IPS-20b (cell line): ENCODE measurements around the gene ZSCAN31.

ENCODE experiments used
- H3K27ac ChIP-seq: one replicate; pipeline ENCODE4 v1.5.1; 2013; ENCODE audit warnings: low read length
- H3K27me3 ChIP-seq: 2 replicates; pipeline ENCODE4 v1.6.1; 2013; ENCODE audit warnings: mild to moderate bottlenecking, low read length, inconsistent platforms; ENCODE audit not compliant: insufficient read depth
- H3K36me3 ChIP-seq: 2 replicates; pipeline ENCODE4 v1.6.1; 2013; ENCODE audit warnings: low read depth, mild to moderate bottlenecking, inconsistent platforms, low read length, moderate library complexity; ENCODE audit not compliant: insufficient read depth
- H3K4me1 ChIP-seq: 2 replicates; pipeline ENCODE4 v1.6.1; 2013; ENCODE audit warnings: mild to moderate bottlenecking, control low read depth, inconsistent platforms, low read length, moderate library complexity; ENCODE audit not compliant: insufficient read depth
- H3K4me3 ChIP-seq: 2 replicates; pipeline ENCODE4 v1.5.1; 2013; ENCODE audit warnings: mild to moderate bottlenecking, low read length, inconsistent platforms
- H3K9ac ChIP-seq: 2 replicates; pipeline ENCODE4 v1.6.1; 2013; ENCODE audit warnings: low read depth, mild to moderate bottlenecking, inconsistent platforms, low read length, moderate library complexity
- H3K9me3 ChIP-seq: 2 replicates; pipeline ENCODE4 v1.6.1; 2013; ENCODE audit warnings: mild to moderate bottlenecking, low read depth, low read length, inconsistent platforms; ENCODE audit not compliant: insufficient read depth

The ZSCAN31 gene

DNA sequence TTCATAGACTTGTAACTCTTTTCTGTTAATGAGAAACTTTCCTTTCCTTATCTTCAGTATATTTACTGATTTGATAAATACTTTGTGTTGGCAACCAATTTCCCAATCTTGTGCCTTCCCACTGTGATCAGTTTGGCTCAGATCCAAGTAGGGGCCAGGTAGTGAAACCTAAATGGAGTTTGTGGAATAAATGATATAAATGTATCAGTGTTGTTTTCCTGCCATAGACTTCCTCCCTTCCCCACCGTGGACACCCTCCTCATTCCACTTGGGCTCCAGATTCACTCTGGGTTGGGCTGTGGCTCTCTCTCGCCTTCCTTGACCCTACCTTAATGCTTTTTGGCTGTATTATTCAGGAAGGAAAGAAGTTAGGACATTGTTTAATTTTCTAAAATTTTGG is 15.1 kb upstream of the ZSCAN31 start:
- H3K9ac ChIP-seq, result peak overlapping the region; percentile 87; the same call in 1 of the 2 replicates
- H3K4me1 ChIP-seq, result no peaks in the 10 kb centered on the region; the same call in 1 of the 2 replicates
- no peaks in the 10 kb centered on the region; the same call in 1 of the 2 replicates for H3K9me3 ChIP-seq
- no peaks in the 10 kb centered on the region for H3K36me3 ChIP-seq
- H3K4me3 ChIP-seq, result peak overlapping the region; percentile 84
- H3K27ac ChIP-seq, result no peak overlapping the region
- H3K27me3 ChIP-seq, result peaks cover 10% of the 10 kb centered on the region; the same call in 1 of the 2 replicates

DNA sequence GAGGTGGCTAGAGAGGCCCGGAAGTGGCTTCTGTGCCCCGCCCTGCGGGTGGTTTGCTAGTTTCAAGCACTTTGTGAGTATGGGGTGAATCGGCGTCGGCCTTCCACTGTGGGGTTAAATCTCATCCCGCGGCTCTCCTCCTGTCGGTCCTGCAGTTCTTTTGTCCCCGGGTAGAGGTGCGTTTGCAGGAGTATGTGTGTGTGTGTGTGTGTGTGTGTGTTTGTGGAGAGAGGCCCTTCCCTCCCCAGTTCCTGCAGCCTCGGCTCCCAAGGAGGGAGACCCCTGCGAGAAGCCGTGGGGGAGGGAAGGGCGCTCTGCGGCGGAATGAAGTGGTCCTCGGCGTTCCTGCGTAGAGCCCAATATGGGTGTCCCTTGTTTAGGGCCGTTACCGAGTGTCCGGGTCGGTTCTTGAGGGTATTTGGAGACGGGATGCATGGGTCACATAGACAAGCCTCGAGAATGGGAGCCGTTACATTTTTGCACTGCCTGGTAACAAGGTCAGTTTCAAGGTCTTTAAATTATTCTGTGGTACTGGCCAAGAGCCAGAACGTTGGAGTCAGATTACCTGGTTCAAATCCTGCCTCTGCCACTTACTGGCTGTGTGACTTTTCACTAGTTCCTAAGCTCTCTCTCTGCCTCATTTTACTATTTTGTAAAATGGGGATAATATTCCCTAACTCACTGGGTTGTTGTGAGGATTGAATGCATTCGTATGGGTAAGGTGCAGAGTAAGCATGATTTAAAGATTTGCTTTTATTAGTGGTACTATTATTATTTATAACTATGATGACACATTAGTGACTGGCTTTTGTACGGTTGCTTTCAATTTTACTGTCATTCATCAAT is 14.2 kb upstream of the ZSCAN31 start, which contains the start of gene ZKSCAN3:
TSS of gene ZKSCAN3 (plus strand) at position 56 of the 846 bp plus-strand sequence. CDS start 9,640 bp downstream, outside the sequence.
- peak within 1 kb of the TSS; percentile 44 for H3K27ac ChIP-seq
- peak within 1 kb of the TSS; percentile 87; the same call in 1 of the 2 replicates for H3K9ac ChIP-seq
- peaks cover 16% of the 10 kb centered on the region for H3K27me3 ChIP-seq
- H3K9me3 ChIP-seq, result no peaks in the 10 kb centered on the region; the same call in 1 of the 2 replicates
- no peaks in the 10 kb centered on the region for H3K36me3 ChIP-seq
- H3K4me1 ChIP-seq, result no peaks in the 10 kb centered on the region; the same call in 1 of the 2 replicates
- peak within 1 kb of the TSS; percentile 84 for H3K4me3 ChIP-seq

DNA sequence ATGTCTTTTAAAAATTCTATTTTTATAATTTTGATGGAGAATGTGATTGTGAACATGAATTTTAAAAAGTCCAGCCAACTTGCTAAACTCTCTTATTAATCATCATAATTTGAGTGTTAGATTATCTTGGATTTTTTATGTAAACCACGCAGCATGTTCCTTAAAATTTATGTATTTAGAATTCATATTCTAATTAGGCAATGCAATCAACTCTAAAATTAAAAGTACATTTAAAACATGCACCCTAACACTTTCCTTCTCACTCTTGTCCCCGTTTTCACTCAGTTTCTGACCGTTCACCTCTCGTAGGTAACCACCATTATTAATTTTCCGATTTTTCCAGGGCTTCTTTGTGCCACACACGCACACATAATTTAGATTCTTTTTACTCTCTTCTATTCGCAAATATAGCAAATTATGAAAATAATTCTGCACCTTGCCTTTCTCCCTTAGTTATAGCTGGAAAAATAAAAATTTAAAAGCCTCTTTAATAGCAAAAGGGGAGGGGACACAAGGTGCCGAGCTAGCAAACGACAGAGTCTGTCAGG is 13.5 kb upstream of the ZSCAN31 start:
- no peaks in the 10 kb centered on the region; the same call in 1 of the 2 replicates for H3K9me3 ChIP-seq
- H3K27ac ChIP-seq, result peak overlapping the region; percentile 44
- H3K9ac ChIP-seq, result peak overlapping the region; percentile 87; the same call in 1 of the 2 replicates
- H3K4me3 ChIP-seq, result peak overlapping the region; percentile 84
- H3K4me1 ChIP-seq, result no peaks in the 10 kb centered on the region; the same call in 1 of the 2 replicates
- no peaks in the 10 kb centered on the region for H3K36me3 ChIP-seq
- peaks cover 17% of the 10 kb centered on the region for H3K27me3 ChIP-seq

DNA sequence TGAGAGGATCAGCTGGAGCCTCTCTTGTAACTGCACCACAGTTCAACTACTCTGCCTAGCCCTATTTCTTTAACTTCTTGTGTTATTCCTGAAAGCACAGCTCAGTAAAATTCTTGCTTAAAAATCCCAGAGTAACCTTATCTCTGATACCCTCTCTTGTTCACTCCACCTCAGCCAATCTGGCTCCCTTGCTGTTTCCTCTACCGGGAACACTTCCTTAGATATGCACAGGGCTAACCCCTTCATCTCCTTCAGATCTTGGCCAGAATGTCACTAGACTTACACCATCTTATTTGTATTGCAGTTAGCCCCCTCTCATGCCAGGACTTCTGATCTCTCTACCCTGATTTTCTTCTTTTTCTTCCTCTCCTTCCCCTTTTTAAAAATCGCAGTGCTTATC is 11.2 kb upstream of the ZSCAN31 start:
- Histone ChIP-seq H3K9me3 (no peaks in the 10 kb centered on the region), H3K4me3 (no peak overlapping the region), H3K27me3 (peaks cover 20% of the 10 kb centered on the region), H3K36me3 (no peaks in the 10 kb centered on the region), H3K9ac (no peak overlapping the region), H3K4me1 (no peaks in the 10 kb centered on the region; the same call in 1 of the 2 replicates), H3K27ac (no peak overlapping the region)

DNA sequence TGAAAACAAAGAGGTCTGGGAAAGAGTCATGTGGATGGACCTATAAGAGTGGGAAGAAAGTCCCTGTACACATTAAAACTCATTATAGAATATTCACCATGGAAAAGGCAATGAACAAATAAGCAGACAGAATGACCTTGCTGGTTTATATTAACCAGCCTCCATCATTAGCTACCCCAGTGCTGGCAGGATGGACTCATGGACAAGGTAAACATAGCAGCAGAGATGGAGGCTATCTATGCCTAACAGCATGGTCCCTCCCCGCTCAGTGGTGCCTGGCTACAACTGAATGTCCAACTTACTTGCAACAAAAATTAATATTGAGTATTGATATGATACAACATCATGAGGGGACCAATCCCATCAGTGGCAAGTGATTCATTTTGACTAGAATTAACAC is 9.3 kb upstream of the ZSCAN31 start:
- Histone ChIP-seq H3K9me3 (no peaks in the 10 kb centered on the region), H3K9ac (no peak overlapping the region), H3K4me1 (no peaks in the 10 kb centered on the region), H3K27me3 (peaks cover 20% of the 10 kb centered on the region), H3K4me3 (no peak overlapping the region), H3K27ac (no peak overlapping the region), H3K36me3 (no peaks in the 10 kb centered on the region)

DNA sequence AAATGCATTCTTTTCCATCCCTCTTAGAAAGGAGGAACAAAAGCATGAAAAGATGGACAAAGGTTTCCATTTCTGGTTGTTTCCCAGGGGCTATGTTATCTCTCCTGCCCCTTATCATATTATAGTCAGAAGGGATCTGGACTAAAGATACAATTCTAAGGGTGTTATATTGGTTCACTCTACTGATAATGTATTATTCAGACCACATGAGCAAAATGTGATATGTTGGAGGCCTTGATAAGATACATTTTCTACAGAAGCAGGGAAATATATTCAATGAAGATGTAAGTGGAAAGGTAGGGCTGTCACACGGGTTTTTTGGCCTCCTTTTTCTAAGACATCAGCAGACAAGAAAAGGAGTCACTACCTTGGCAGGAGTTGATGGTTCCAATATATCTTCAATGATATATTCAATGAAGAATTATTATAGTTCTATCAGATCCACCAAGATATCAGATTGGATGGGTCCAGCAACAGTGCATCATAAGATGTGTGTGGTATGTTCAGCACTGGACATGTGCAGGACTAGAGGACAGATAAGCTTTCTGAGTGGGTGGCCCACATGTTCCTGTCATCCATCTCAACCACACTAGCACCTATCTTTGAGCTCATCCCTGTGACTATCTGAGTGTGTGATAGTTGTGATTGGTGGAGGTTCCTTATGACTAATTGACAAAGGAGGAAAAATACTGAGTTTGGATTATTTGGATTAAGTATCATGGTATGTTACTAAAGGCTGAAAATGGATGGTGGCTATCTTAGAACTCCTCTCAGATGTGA is 8.1 kb upstream of the ZSCAN31 start:
- Histone ChIP-seq H3K9ac (no peak overlapping the region), H3K36me3 (no peaks in the 10 kb centered on the region), H3K27me3 (peaks cover 20% of the 10 kb centered on the region), H3K9me3 (no peaks in the 10 kb centered on the region), H3K4me1 (no peaks in the 10 kb centered on the region), H3K4me3 (no peak overlapping the region), H3K27ac (no peak overlapping the region)

DNA sequence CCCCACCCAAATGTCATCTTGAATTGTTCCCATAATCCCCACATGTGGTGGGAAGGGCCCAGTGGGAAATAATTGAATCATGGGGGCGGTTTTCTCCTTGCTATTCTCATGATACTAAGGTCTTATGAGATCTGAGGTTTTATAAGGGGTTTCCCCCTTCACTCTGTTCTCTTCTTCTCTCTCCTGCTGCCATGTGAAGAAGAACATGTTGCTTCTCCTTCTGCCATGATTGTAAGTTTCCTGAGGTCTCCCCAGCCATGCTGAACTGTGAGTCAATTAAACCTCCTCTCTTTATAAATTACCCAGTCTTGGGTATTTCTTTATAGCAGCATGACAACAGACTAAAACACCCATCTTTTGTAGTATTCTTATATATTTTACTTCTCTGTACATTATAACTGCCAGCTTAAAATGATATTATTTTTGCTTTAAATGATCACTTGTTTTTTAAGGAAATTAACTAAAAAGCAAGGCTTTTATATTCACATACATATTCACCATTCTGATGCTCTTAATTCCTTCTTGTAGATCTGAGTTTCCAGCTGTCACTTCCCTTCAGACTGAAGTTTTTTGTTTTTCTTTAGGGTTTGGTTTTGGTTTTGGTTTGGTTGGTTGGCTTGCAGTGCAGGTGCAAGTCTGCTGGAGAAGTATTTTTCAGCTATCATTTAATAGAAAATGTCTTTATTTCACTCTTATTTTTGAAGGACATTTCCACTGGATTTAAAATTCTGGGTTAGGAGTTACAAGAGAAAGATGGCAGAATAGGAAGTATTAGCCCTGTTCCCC is 4.6 kb upstream of the ZSCAN31 start:
- Histone ChIP-seq H3K27me3 (peaks cover 8% of the 10 kb centered on the region), H3K36me3 (no peaks in the 10 kb centered on the region), H3K27ac (no peak overlapping the region), H3K4me3 (no peak overlapping the region), H3K9me3 (no peaks in the 10 kb centered on the region), H3K9ac (no peak overlapping the region), H3K4me1 (peaks cover 7% of the 10 kb centered on the region; the same call in 1 of the 2 replicates)

DNA sequence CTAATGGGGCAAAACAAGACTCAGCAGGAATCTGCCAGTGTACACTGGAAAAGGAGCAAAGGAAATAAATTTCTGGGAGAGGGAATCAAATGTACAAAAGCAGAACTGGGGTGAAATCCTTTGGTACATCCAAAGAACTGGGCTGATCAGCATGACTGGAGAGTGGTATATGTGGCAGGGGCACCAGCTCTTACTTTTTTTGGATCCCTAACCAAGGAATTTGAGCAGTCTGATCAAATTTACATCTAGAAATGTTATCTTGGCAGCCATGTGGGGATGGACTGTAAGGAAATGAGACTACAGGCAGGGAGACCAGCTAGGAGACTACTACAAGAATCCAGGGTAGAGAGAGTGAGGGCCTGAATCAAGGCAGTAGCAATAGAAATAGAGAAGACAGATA is 1.2 kb upstream of the ZSCAN31 start:
- Histone ChIP-seq H3K9ac (peak overlapping the region; percentile 100), H3K4me1 (peaks cover 15% of the 10 kb centered on the region; the same call in 1 of the 2 replicates), H3K36me3 (no peaks in the 10 kb centered on the region), H3K9me3 (no peaks in the 10 kb centered on the region), H3K27ac (no peak overlapping the region), H3K4me3 (peak overlapping the region; percentile 99), H3K27me3 (no peaks in the 10 kb centered on the region)

DNA sequence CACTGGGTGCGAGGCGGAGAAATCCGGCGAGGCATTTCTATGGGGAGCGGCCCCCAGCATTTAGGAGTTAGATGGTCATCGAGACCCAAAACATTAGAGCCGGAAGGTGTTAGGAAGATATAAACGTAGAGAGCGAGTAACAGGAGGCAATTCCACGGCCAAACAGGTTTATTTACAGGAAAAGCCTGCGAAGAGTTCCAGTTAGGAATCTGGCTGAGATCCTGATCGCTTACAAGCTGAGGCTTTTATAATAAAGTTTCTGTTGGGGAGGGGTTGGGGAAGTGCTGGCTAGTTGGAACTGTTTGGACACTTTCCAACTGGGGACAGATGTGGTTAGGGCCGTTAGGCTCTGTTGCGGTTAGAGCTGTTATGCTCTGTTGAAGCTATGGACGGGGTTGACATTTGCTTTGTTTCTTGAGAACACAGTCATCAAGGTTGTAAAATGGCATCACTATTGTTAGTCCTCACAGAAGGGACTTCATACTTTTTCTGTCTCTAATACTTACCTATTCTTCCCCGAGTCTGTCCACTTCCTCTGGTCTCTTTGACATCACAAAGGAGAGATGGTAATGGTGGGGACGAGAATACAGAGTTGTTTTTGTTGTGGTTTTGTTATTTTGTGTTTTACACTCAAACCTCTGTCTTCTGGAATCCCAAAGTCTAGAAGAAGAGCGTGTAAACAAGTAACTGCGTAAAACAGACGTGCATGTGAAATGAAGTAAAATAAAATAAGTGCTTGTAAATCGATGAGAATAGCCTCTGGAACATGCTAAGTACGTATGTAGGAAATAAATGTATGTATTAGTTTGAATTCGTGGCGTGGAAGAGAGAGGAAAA is 554 bp upstream of the ZSCAN31 start:
- Histone ChIP-seq H3K36me3 (no peaks in the 10 kb centered on the region), H3K9ac (peak overlapping the region; percentile 100), H3K27ac (peak overlapping the region; percentile 96), H3K9me3 (no peaks in the 10 kb centered on the region), H3K4me3 (peak overlapping the region; percentile 99), H3K4me1 (peaks cover 15% of the 10 kb centered on the region; the same call in 1 of the 2 replicates), H3K27me3 (no peaks in the 10 kb centered on the region)

DNA sequence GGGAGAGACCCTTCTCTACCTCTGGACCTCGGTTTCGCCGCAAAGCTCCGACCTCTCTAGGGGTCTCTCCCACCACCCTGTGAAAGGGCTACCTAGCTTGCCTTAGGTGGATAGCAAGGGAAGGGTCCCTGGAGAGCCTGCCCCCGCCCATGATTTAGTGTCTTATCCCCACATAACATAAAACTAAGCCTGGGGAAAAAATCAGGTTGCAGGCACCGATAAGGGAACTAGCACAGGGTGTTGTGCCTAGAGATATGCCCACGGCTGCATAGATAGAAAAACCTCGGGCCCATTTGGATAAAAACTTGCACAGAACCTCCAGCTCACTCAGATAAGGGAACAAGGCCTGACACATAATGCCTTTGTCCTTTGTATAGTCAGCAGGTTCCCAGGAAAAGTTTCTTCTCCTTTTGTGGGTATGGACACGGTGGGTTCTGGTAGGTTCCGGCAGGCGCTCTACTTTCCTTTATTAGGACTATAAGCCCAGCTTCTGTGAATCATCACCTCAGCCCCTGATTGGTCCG is 846 bp downstream of the ZSCAN31 start:
- peak overlapping the region; percentile 99 for H3K4me3 ChIP-seq
- H3K27me3 ChIP-seq, result no peaks in the 10 kb centered on the region
- peak overlapping the region; percentile 96 for H3K27ac ChIP-seq
- H3K36me3 ChIP-seq, result no peaks in the 10 kb centered on the region
- peaks cover 15% of the 10 kb centered on the region; the same call in 1 of the 2 replicates for H3K4me1 ChIP-seq
- no peaks in the 10 kb centered on the region for H3K9me3 ChIP-seq
- H3K9ac ChIP-seq, result peak overlapping the region; percentile 100
